ENCODE data around the gene RRAD. TPM values are rescaled to one million over a fixed set of nuclear protein-coding genes. Genes with fewer than 3 reads are reported as not detected.
"Not testable (repeated sequence)": the region's sequence is repeated elsewhere in the genome, so short reads cannot be mapped to it uniquely, and the experiment has no call there.

RRAD gene
- total RNA-seq, 1 experiment from 2014 or later, result not detected

- in situ Hi-C loops (cut with HindIII; ENCODE audit: low sequenced_read_pairs), result no loop called here
- no peak for DNase-seq (ENCODE audit: low spot score)
These were observed 19.4 kb downstream of the RRAD start for GRCh38 chr16:66905633-66906539.

- no peak for DNase-seq (ENCODE audit: low spot score)
- in situ Hi-C loops (cut with HindIII; ENCODE audit: low sequenced_read_pairs), result no loop called here
These were observed 20.3 kb downstream of the RRAD start for GRCh38 chr16:66904846-66905632.

DNA sequence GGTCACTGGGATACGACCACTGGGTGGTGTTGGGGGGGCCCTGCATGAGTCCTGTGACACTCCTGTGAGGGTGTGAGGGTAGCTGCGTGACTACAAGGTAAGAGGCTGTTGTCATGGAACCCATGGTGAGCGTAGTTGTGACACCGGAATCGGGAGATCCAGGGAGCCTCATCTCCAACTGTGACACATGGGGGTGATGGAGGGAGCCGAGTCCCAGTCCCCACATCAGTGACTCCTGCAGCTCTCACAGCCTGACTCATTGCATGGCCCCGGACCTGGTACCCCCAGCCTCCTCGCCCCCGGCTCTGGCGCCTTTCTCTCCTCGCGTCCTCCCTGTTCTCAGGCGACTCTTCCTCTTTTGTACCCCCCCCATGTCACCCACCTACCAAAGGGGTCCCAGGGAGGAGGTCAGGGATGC lies 20.9 kb downstream of the RRAD start:
- DNase-seq (ENCODE audit: low spot score), result no peak
- in situ Hi-C loops (cut with HindIII; ENCODE audit: low sequenced_read_pairs), result no loop called here

DNA sequence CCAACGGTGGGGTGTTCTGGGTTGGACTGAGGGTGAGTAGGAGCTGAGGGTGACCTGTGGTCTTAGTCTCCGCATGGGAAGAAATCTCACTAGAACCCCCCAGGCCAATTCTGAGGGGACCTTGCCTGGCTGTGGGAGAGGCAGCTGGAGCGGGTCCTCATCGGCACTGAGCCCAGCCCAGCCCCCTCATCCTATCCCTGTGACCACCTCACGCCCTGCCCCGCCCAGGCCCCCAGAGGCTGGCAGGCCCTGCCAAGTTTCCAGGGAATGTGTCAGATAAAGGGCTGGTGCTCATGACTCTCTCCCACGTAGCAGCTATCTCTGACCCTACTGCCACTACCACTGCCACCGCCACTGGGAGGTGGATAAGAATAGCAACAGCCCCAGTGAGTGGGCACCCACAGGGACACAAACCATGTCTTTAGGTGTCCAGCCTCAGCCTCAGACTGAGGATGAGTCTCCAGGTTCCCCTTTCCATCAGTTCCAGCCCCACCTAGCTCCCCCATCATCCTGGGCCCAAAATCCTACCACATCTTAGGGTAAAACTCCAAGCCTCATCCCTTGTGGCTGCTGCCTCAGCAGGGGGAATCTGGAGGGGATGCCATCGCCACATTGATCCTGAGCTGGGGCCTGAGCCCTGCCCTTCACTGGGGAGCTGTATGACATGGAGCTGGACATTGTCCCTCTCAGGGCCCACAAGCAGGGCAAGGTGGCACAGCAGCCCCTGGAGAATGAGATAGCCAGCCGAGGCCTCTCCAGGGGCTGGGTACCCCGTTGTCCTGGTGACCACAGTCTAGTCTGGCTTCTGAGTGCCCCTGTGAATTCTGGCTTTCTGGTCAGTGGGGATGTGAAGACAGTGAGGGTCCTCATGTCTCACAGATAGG lies 21.5 kb downstream of the RRAD start:
- no peak for DNase-seq (ENCODE audit: low spot score)
- in situ Hi-C loops (cut with HindIII; ENCODE audit: low sequenced_read_pairs), result no loop called here

DNA sequence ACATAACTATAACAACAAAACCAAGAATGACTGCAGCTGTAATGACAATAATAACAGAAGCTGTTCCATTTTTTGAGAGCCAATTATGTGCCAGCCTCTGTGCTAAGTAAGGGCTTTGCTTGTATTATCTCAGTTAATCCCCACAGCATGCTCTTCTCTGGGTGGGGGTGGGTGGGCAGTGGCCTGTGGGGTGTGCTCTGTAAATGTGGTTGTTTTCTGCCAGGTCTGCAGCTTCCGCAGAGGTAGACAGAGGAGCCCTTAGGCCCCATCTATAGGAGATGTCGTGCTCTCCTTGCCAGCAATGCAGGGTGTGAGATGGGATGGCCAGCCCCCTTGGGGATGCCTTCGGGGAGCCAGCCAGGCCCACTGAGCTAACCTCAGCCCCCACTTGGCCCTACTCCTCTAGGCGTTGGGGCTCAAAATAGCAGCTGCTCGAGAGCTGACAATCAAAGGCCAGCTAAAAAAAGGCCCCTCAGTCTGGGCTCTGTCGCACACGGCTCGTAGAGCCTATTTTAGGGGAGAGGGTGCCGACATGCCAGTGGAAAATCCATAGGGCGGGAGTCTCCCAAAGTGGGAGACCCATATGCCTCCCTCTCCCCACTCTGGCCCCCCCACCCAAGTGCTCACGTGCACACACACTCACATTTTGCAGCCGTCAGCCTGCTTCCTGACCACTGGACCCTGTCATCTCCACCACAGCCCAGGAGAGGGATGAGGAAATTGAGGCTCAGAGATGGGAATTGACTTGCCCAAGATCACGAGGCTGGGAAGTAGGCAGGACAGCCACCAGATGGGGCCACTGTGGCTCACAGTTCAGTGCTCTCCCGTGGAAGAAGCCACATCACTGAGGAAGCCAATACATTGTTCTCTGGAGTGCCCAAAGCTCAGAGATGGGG lies 22.4 kb downstream of the RRAD start:
- in situ Hi-C loops (cut with HindIII; ENCODE audit: low sequenced_read_pairs), result no loop called here
- DNase-seq (ENCODE audit: low spot score), result no peak

- in situ Hi-C loops (cut with HindIII; ENCODE audit: low sequenced_read_pairs), result no loop called here
- peak; percentile 89 for DNase-seq (ENCODE audit: low spot score)
These were observed 23.7 kb downstream of the RRAD start for GRCh38 chr16:66901626-66902025.

DNA sequence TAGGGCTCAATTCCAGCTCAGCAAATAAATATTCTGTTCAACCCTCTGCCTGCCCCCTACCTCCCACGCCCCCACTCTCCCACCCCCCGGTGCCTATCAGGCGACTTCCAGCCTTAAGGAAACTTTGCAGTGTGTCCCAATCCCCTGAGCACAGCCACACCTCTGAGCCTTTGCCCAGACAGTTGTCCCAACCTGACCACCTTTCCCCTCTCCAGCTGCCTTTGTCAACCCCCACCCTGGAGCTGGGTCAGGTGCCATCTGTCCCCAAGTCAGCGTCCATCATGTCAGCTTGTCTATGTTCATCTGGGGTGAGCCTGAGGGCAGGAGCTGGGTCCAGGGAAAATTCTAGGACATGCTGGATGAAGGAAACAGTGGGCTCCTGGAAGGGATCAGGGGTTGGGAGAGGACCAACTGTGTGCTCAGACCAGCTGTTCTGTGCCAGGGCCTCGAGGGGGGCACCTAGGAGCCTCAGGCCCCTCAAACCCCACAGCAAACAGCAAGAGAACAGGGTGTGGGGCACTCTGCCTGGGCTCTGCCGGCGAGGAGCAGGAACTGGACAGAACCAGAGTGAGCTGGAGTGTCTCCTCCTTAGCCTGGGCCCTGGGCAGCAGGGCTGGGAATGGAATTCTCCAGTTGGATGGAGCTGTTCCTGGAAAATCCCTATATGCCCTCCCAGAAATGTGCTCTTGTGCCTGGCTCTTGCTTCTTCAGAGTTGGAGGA lies 24.5 kb downstream of the RRAD start:
- DNase-seq (ENCODE audit: low spot score), result peak; percentile 83
- in situ Hi-C loops (cut with HindIII; ENCODE audit: low sequenced_read_pairs), result no loop called here

DNA sequence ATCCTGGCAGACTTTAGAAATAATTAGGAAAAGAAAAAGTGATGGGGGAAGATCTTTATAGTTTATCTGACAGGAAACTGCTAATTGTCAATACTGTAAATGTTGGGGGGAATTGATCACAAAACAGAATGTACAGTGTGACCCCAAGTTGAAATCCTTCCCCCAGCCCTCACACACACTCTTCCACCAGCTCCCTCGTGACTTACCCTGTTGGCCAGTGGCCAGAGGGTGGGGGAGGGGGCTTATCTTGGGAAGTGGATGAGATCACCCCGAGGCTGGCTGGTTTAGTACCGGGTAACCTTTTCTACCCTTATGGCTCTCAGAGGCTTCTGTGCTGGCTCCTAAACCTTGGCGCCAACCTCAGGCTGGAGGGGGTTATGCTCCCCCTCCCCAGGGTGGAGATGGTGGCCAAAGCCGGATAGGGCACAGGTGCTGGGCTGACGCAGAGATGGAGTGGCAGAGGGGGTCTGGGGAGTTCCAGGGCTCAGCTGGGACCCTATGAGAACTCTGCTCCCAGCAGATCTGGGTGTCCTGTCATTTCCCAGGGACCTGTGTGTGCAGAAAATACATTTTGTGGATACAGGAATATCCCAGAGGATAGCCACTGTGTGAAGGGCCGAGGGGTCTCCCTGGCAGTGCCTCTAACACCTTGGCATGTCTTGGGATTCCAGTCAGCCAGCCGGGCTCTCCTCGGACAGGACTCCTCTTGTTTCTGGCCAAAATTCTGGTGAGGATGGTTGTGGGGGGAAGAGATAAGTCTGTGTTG lies 25.2 kb downstream of the RRAD start:
- in situ Hi-C loops (cut with HindIII; ENCODE audit: low sequenced_read_pairs), result no loop called here
- peak; percentile 30 for DNase-seq (ENCODE audit: low spot score)

DNA sequence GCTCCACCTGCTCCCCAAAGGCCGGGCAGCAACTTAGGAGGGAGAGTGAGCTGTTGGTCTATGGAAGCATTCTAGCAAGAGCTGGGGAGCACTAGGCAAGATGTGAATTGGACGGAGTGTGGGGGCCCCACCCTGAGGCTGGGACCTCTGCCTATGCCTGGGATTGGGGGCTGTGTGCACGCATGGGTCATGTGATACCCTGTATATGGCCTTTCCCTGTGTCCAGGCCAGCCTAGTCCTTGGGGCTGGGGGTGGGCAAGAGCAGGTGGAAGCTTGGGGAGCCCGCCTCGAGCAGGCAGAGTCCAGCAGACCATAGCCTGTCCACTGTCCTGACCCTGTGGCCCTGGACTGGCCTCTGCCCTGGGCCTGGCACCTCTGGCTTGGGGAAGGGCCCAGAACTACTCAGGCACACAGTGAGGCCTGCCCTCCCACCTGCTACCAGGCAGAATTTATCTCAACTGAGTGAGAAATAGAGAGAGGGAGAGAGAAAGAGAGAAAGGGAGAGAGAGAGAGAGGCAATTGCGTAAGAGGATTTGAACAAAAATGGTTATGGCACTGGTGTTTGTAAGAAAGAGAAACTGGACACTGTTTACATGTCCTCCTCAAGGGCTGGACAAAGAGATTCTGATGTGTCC lies 25.9 kb downstream of the RRAD start:
- in situ Hi-C loops (cut with HindIII; ENCODE audit: low sequenced_read_pairs), result no loop called here
- no peak for DNase-seq (ENCODE audit: low spot score)

DNA sequence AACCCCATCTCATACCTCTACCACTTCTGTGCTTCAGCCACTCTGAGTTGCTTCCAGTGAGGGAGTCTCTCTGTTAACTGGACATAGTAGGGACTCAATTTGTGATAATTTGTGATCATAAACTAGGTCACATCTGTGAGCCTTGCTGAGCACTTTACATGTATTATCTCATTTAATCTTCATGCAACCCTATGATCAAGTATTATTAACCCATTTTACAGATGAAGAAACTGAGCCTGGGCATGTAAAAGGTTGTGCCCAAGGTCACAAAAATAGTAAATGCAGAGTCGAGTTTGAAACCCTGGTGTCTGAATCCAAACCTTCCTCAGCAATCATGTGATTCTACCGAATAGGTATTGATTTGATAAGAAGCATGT lies 26.4 kb downstream of the RRAD start:
- DNase-seq (ENCODE audit: low spot score), result no peak
- in situ Hi-C loops (cut with HindIII; ENCODE audit: low sequenced_read_pairs), result no loop called here

DNA sequence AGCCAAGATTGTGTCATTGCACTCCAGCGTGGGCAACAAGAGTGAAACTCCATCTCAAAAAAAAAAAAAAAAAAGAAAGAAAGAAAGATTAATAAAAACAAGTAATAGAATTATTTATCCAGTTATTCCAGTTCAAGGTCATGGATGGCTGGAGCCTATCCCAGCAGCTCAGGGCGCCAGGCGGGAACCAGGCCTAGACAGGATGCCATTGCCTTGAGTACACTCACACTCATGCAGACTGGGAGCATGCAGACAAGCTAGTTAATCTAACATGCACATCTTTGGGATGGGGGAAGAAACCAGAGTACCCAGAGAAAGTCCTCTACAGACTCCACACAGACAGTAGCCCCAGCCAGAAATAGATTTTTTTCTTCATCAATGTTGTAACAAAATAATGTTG lies 27.1 kb downstream of the RRAD start:
- in situ Hi-C loops (cut with HindIII; ENCODE audit: low sequenced_read_pairs), result no loop called here
- DNase-seq (ENCODE audit: low spot score), result no peak

DNA sequence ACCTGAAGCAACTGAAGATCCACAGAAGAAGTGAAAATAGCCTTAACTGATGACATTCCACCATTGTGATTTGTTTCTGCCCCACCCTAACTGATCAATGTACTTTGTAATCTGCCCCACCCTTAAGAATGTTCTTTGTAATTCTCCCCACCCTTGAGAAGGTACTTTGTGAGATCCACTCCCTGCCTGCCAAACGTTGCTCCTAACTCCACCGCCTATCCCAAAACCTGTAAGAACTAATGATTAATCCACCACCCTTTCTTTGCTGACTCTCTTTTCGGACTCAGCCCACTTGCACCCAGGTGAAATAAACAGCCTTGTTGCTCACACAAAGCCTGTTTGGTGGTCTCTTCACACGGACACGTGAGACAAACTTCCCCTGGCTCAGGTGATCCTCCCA lies 28.7 kb downstream of the RRAD start:
- DNase-seq (ENCODE audit: low spot score); in situ Hi-C loops (cut with HindIII; ENCODE audit: low sequenced_read_pairs): not testable (repeated sequence)

DNA sequence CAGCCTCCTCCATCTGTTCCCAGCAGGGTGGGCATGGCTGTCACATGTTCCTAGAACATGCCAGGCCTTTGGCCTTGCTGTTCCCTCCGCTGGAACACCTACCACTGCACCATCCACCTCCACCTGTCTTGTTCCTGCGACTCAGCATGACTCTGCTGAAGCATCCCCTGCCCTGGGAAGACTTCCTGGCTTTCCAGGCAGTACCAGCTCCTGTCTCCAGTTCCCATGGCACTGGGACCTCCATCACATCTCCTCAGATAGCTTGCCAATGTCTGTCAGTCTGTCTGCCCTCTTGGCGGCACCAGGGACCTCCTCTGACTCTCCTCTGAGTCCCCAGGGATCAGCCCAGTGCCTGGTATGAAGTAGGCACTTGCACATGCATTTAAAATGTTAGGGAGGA lies 29.3 kb downstream of the RRAD start:
- DNase-seq (ENCODE audit: low spot score), result no peak
- in situ Hi-C loops (cut with HindIII; ENCODE audit: low sequenced_read_pairs), result no loop called here

DNA sequence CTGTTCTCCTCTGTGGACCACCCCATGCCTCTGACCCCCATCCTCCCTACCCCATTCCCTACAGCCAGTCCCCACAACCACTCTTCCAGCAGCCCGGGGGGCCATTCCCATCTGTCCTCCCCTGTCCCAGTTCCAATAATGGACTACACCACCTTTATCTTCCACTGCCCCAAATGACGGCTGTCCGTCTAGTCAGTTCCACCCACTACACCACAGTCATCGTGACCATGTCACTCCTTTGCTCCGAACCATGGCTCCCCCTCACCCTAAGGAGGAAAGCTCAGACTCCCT lies 29.7 kb downstream of the RRAD start:
- in situ Hi-C loops (cut with HindIII; ENCODE audit: low sequenced_read_pairs), result no loop called here
- DNase-seq (ENCODE audit: low spot score), result no peak

DNA sequence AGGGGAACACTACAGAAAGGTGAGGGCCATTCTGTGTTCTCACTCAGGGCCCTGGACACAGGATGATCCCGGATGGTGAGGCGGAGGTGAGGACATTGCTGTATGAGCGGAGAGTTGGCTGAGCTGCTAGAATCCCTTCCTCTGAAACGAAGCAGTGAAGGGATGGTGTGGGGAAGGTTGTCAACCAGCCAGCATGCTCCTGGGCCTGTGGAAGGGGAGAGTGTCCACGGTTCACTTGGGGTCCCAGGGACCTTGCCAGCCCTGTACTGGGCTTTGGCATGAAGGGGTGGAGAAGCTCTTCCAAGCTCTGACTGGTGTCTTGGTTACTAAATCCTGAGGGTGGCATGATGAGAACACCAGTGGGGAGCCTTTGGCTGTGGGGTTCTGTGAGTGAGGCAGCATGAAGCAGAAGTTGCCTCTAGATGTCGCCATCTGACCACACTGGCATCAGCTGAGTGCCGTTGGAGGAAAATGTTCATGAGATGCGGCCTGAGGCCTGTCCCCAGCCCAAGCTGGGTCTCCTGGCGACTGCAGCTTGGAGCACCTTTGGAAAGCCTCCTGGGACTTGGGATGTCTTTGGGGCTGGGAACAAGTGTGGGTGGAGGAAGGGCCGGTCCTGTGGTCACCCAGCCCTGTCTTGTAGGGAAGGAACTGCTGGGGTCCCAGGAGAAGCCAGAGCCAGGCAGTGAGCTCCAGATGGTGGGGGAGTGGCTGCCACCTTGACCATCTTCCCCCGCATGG lies 30.2 kb downstream of the RRAD start:
- DNase-seq (ENCODE audit: low spot score), result peak; percentile 93
- in situ Hi-C loops (cut with HindIII; ENCODE audit: low sequenced_read_pairs), result no loop called here

DNA sequence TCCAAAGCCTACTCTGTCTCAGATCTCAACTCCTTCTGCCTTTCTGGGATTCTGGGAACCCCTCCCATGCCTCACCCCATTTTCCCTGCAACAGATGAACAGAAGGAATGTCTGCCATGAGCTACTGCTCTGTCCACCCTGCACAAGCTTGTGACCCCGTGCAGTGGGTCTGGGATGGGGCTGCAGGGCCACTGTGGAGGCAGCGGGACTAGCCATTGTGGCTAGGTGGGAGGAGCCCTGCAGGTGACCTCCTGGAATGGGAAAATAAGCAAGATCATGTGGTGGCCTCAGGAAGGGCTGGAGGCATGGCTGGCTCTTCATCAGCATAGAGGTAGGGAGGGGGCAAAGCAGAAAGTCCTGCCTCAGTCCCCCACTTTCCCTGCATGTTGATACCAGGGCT lies 31.3 kb downstream of the RRAD start:
- DNase-seq (ENCODE audit: low spot score), result no peak
- in situ Hi-C loops (cut with HindIII; ENCODE audit: low sequenced_read_pairs), result no loop called here

Measured in G401 (cell line).